WTC11 (cell line): Measurements from ENCODE around the gene KIAA0753.

Source experiments
- FOXP4 ChIP-seq: sonication (generic); formaldehyde crosslinking; IDR thresholded peaks from 2 replicates; pipeline ENCODE4 v1.8.0; 2022; ENCODE audit warnings: mild to moderate bottlenecking, missing genetic modification reagents
- TF ChIP-seq, protein P1 (sequence below): sonication (generic); formaldehyde crosslinking; IDR thresholded peaks from 2 replicates; pipeline ENCODE4 v1.8.1; 2023; ENCODE audit warnings: mild to moderate bottlenecking, missing genetic modification reagents, moderate library complexity

GRCh38 chr17:6660805-6661463 is 20.4 kb upstream of the KIAA0753 start:
- TF ChIP-seq, protein P1, sequence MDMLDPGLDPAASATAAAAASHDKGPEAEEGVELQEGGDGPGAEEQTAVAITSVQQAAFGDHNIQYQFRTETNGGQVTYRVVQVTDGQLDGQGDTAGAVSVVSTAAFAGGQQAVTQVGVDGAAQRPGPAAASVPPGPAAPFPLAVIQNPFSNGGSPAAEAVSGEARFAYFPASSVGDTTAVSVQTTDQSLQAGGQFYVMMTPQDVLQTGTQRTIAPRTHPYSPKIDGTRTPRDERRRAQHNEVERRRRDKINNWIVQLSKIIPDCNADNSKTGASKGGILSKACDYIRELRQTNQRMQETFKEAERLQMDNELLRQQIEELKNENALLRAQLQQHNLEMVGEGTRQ (CRISPR knock-in tag), result no peak
- no peak for TF ChIP-seq FOXP4 (CRISPR knock-in tag)
